H1 (cell line): ENCODE results near the gene SPINT2. TPM values are rescaled to one million over a fixed set of nuclear protein-coding genes. Genes with fewer than 3 reads are reported as not detected.

ENCODE experiments used
- E2F6 ChIP-seq: IDR thresholded peaks from 2 replicates; pipeline ENCODE4 v1.6.1; 2012; ENCODE audit warnings: inconsistent platforms
- SIRT6 ChIP-seq: IDR thresholded peaks from one replicate; pipeline ENCODE4 v1.7.1; 2012; ENCODE audit warnings: low read length, inconsistent platforms
- TCF12 ChIP-seq: IDR thresholded peaks from 2 replicates; pipeline ENCODE4 v1.6.1; 2011; ENCODE audit warnings: low read depth, mild to moderate bottlenecking, low read length
- polyA plus RNA-seq, 7 experiments: library from polyadenylated mRNA; depleted of rRNA in 3 of 7; stranded (reverse) in 5 of 7; unstranded in 2 of 7; fragments of >200 nt in 5 of 7; fragments of 200-250 nt in 2 of 7; gene quantifications; 1 replicate in 5 of 7; 2 replicates in 1 of 7; 4 replicates in 1 of 7; pipeline versions ENCODE4 v1.2.1 to v1.2.3, GENCODE V29; 2011 to 2013; ENCODE audit warnings: missing spikeins in 2 of 7, mixed read lengths in 2 of 7
- total RNA-seq: library from RNA; stranded (reverse); fragmentation: NEBNext Ultra II Directional; extraction: Animal tissue kit (Norgen Biotek cat#: 25700); gene quantifications from 2 replicates; pipeline ENCODE4 v1.2.1, GENCODE V29; 2021

Gene SPINT2
- total and polyA plus RNA-seq, 2 of the 8 experiments (the other 6 are each of a cell fraction or from before 2014, with no cell fraction given) = 294 to 296 TPM

- no peak for TF ChIP-seq E2F6
- no peak for TF ChIP-seq TCF12
- TF ChIP-seq SIRT6 = no peak
Measured at GRCh38 chr19:38333245-38333644, 68.9 kb downstream of the SPINT2 start (continued).
